H9 (cell line): ENCODE results near the gene NAA10. TPM values are rescaled to one million over a fixed set of nuclear protein-coding genes. Genes with fewer than 3 reads are reported as not detected.

Experiments
- DNase-seq: peaks from one replicate; pipeline ENCODE4 v3.0.0-alpha.2; 2017
- H2AFZ ChIP-seq: one replicate; pipeline ENCODE4 v1.6.1; 2013; ENCODE audit warnings: mild to moderate bottlenecking, low read length, control low read depth, moderate library complexity
- H2AK5ac ChIP-seq: 2 replicates; pipeline ENCODE4 v1.6.1; 2013; ENCODE audit warnings: low read length, control low read depth, mixed read lengths; ENCODE audit not compliant: insufficient read length
- H2BK120ac ChIP-seq: one replicate; pipeline ENCODE4 v1.6.1; 2013; ENCODE audit warnings: low read depth, mild to moderate bottlenecking, low read length, control low read depth, inconsistent platforms; ENCODE audit not compliant: poor library complexity, severe bottlenecking
- H2BK12ac ChIP-seq: 2 replicates; pipeline ENCODE4 v1.6.1; 2013; ENCODE audit warnings: low read length, control low read depth, mixed read lengths, low read depth; ENCODE audit not compliant: insufficient read length
- H2BK15ac ChIP-seq: 2 replicates; pipeline ENCODE4 v1.6.1; 2013; ENCODE audit warnings: low read depth, low read length, control low read depth
- H2BK20ac ChIP-seq: one replicate; pipeline ENCODE4 v1.6.1; 2013; ENCODE audit warnings: low read depth, mild to moderate bottlenecking, low read length, control low read depth, inconsistent platforms; ENCODE audit not compliant: poor library complexity, severe bottlenecking
- H2BK5ac ChIP-seq: 2 replicates; pipeline ENCODE4 v1.6.1; 2013; ENCODE audit warnings: low read length, control low read depth, mixed read lengths; ENCODE audit not compliant: insufficient read length
- H3K14ac ChIP-seq: 2 replicates; pipeline ENCODE4 v1.6.1; 2013; ENCODE audit warnings: low read length, control low read depth; ENCODE audit not compliant: insufficient read depth
- H3K18ac ChIP-seq: 2 replicates; pipeline ENCODE4 v1.6.1; 2013; ENCODE audit warnings: low read depth, mild to moderate bottlenecking, mixed read lengths, low read length, control low read depth; ENCODE audit not compliant: insufficient read length
- H3K23ac ChIP-seq: 2 replicates; pipeline ENCODE4 v1.6.1; 2013; ENCODE audit warnings: low read length, control low read depth, mixed read lengths, low read depth; ENCODE audit not compliant: insufficient read length
- H3K23me2 ChIP-seq: 2 replicates; pipeline ENCODE4 v1.6.1; 2013; ENCODE audit warnings: low read depth, mild to moderate bottlenecking, mixed read lengths, low read length, control low read depth; ENCODE audit not compliant: insufficient read length, poor library complexity, severe bottlenecking
- H3K27ac ChIP-seq: 2 replicates; pipeline ENCODE4 v1.5.1; 2013; ENCODE audit warnings: low read length, control low read depth, mixed read lengths, low read depth; ENCODE audit not compliant: insufficient read length
- H3K27me3 ChIP-seq: 2 replicates; pipeline ENCODE4 v1.6.1; 2013; ENCODE audit warnings: low read length, control low read depth, inconsistent platforms; ENCODE audit not compliant: insufficient read depth
- H3K4ac ChIP-seq: 2 replicates; pipeline ENCODE4 v1.6.1; 2013; ENCODE audit warnings: low read depth, mild to moderate bottlenecking, control low read depth, inconsistent platforms, low read length, moderate library complexity
- H3K4me1 ChIP-seq: 2 replicates; pipeline ENCODE4 v1.6.1; 2013; ENCODE audit warnings: low read length, control low read depth, inconsistent platforms; ENCODE audit not compliant: insufficient read depth
- H3K4me2 ChIP-seq: 2 replicates; pipeline ENCODE4 v1.6.1; 2013; ENCODE audit warnings: low read length, control low read depth, mixed read lengths; ENCODE audit not compliant: insufficient read length, insufficient read depth
- H3K56ac ChIP-seq: 2 replicates; pipeline ENCODE4 v1.6.1; 2013; ENCODE audit warnings: low read depth, mild to moderate bottlenecking, mixed read lengths, low read length, control low read depth; ENCODE audit not compliant: insufficient read length
- H3K79me1 ChIP-seq: 2 replicates; pipeline ENCODE4 v1.6.1; 2013; ENCODE audit warnings: low read depth, mild to moderate bottlenecking, moderate library complexity, low read length, control low read depth, inconsistent platforms; ENCODE audit not compliant: insufficient read depth, poor library complexity, severe bottlenecking
- H3K79me2 ChIP-seq: 2 replicates; pipeline ENCODE4 v1.6.1; 2013; ENCODE audit warnings: low read length, control low read depth, inconsistent platforms; ENCODE audit not compliant: insufficient read depth
- H3K9ac ChIP-seq: 2 replicates; pipeline ENCODE4 v1.6.1; 2013; ENCODE audit warnings: low read length, control low read depth, mixed read lengths; ENCODE audit not compliant: insufficient read length; ENCODE audit errors: extremely low read depth
- H3K9me3 ChIP-seq: one replicate; pipeline ENCODE4 v1.6.1; 2013; ENCODE audit warnings: low read depth, low read length, inconsistent platforms; ENCODE audit not compliant: control insufficient read depth
- H3T11ph ChIP-seq: one replicate; pipeline ENCODE4 v1.6.1; 2013; ENCODE audit warnings: mild to moderate bottlenecking, low read length, control low read depth, inconsistent platforms
- H4K20me1 ChIP-seq: one replicate; pipeline ENCODE4 v1.6.1; 2013; ENCODE audit not compliant: control insufficient read depth, insufficient read length, insufficient read depth
- H4K5ac ChIP-seq: 2 replicates; pipeline ENCODE4 v1.6.1; 2013; ENCODE audit warnings: low read depth, mild to moderate bottlenecking, mixed read lengths, low read length, control low read depth; ENCODE audit not compliant: insufficient read length
- H4K8ac ChIP-seq: replicated peaks from 2 replicates; pipeline ENCODE4 v1.6.1; 2013; ENCODE audit warnings: low read length, control low read depth, mixed read lengths, low read depth; ENCODE audit not compliant: insufficient read length
- H4K91ac ChIP-seq: 2 replicates; pipeline ENCODE4 v1.6.1; 2013; ENCODE audit warnings: low read depth, mild to moderate bottlenecking, moderate library complexity, mixed read lengths, low read length, control low read depth; ENCODE audit not compliant: insufficient read length
- H3K27ac Mint-ChIP-seq, 3 experiments: 2 replicates in 2 of 3; 3 replicates in 1 of 3; pipeline ENCODE4 v1.8.0; 2020 to 2021; ENCODE audit warnings: mixed read lengths in 3 of 3, mild to moderate bottlenecking in 1 of 3, moderate library complexity in 1 of 3
- H3K27me3 Mint-ChIP-seq: 2 replicates; pipeline ENCODE4 v1.8.0; 2021; ENCODE audit warnings: low read depth, mild to moderate bottlenecking, moderate library complexity, mixed read lengths
- H3K36me3 Mint-ChIP-seq, 3 experiments: 2 replicates in 2 of 3; 3 replicates in 1 of 3; pipeline ENCODE4 v1.8.0; 2020 to 2021; ENCODE audit warnings: low read depth in 3 of 3, mixed read lengths in 3 of 3; ENCODE audit not compliant: insufficient read depth in 1 of 3
- H3K4me1 Mint-ChIP-seq, 2 experiments: 2 replicates each; pipeline ENCODE4 v1.8.0; 2020; ENCODE audit warnings: mixed read lengths in 2 of 2
- H3K4me3 Mint-ChIP-seq, 2 experiments: 2 replicates in 1 of 2; 3 replicates in 1 of 2; pipeline ENCODE4 v1.8.0; 2020 to 2021; ENCODE audit warnings: mild to moderate bottlenecking in 2 of 2, mixed read lengths in 2 of 2, moderate library complexity in 1 of 2
- H3K9me3 Mint-ChIP-seq, 2 experiments: 2 replicates in 1 of 2; 3 replicates in 1 of 2; pipeline ENCODE4 v1.8.0; 2020; ENCODE audit warnings: mild to moderate bottlenecking in 2 of 2, mixed read lengths in 2 of 2, moderate library complexity in 1 of 2
- CTCF ChIP-seq: fragments of 200-600 bp; sonication (generic); conservative IDR thresholded peaks from 3 replicates; pipeline ENCODE4 v1.8.0; 2021; ENCODE audit warnings: antibody characterized with exemption, mild to moderate bottlenecking
- WGBS: extraction: QIAGEN DNeasy Blood & Tissue Kit; methylation state at CpG from one replicate; pipeline ENCODE4 v1.1.7; 2013; ENCODE audit warnings: missing lambda C conversion rate, low lambda C conversion rate, mixed read lengths; ENCODE audit not compliant: insufficient read length; ENCODE audit errors: extremely low coverage; 5-methylcytosine and 5-hydroxymethylcytosine counted together
- total RNA-seq: library from RNA; stranded (reverse); gene quantifications from 2 replicates; pipeline ENCODE4 v1.2.1, GENCODE V29; 2021

Gene NAA10
- total RNA-seq, 1 experiment from 2014 or later: 101 TPM

DNA sequence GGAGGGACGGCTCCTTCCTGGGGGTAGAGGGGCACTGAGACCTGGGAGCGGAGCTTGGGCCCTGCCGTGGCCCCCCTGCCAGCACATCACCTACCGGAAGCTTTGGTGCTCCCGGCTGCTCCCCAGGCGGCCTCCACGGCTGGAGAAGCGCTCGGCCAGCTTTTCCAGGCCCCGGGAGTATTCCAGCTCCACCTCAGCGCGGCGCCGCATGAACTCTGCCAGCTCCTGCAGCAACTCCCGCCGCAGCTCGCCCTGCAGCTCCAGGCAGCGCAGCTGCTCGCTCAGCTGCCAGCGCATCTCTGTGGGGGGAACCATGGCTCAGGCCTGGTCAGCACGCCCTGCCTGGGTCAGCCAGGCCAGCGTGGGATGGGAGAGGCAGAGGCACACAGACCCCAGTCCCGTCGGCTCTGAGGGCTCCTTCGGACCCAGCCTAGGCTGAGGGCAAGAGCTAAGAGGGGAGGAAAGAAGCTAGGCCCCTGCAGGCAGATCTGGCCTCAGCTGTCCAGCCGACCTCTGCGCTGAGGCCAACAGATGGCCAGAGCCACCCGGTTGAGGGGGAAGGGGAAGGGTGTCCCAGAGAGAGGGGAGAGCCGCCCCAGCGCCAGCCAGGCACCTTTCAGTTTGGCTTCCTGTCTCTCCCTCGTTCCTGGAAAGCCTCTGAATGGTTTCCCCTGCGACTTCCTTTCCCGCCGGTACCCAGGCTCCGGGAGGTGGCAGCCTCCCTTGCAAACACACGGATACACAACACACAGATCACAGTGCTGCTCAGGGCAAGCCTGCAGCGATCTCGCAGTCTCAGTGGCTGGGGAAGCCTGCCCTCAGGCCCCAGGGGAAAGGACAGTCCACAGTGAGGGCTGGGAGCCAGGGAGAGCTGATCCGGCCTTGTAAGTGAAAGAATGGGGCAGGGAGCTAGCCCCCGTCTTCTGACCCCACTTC is 13.1 kb downstream of the NAA10 start:
- no peak for TF ChIP-seq CTCF
- Histone ChIP-seq H4K20me1 (no peaks in the 10 kb centered on the region), H3K27ac (no peak overlapping the region), H4K8ac (no peak overlapping the region), H3K4me1 (no peaks in the 10 kb centered on the region), H3K4me2 (no peak overlapping the region), H2BK12ac (no peak overlapping the region), H4K91ac (no peak overlapping the region), H3K23ac (no peak overlapping the region), H3K56ac (no peak overlapping the region), H3K9ac (no peak overlapping the region), H3K9me3 (peaks cover 20% of the 10 kb centered on the region), H3K4ac (no peak overlapping the region), H2BK5ac (no peak overlapping the region), H3K23me2 (peaks cover 15% of the 10 kb centered on the region), H3K79me1 (no peaks in the 10 kb centered on the region), H3K14ac (no peak overlapping the region), H2BK120ac (no peak overlapping the region), H3T11ph (no peak overlapping the region), H2AFZ (no peak overlapping the region), H3K27me3 (no peaks in the 10 kb centered on the region), H2BK15ac (no peak overlapping the region), H2BK20ac (no peak overlapping the region), H2AK5ac (no peak overlapping the region), H3K79me2 (no peaks in the 10 kb centered on the region), H3K18ac (no peak overlapping the region), H4K5ac (no peak overlapping the region)
- WGBS: no CpG with 5 or more reads among the region's 40 CpGs
- Mint-ChIP-seq H3K27me3 (no peaks in the 10 kb centered on the region; the same call in none of the 2 replicates), H3K36me3 (peaks cover 13 to 25% (median 16%) of the 10 kb centered on the region in 3 experiments), H3K27ac (no peak overlapping the region), H3K4me1 (peaks cover 11 to 14% of the 10 kb centered on the region in 2 experiments; a peak in 2 of 4 replicates), H3K9me3 (peaks cover 56 to 70% of the 10 kb centered on the region in 2 experiments), H3K4me3 (no peak overlapping the region)
- no peak for DNase-seq
